Measurements from ENCODE around the gene EBF3.

EBF3 gene

GRCh38 chr10:129959544-129960480 is 4.3 kb downstream of the EBF3 start:
- no peak for DNase-seq

GRCh38 chr10:129958629-129959543 is 5.2 kb downstream of the EBF3 start:
- DNase-seq = no peak

DNA sequence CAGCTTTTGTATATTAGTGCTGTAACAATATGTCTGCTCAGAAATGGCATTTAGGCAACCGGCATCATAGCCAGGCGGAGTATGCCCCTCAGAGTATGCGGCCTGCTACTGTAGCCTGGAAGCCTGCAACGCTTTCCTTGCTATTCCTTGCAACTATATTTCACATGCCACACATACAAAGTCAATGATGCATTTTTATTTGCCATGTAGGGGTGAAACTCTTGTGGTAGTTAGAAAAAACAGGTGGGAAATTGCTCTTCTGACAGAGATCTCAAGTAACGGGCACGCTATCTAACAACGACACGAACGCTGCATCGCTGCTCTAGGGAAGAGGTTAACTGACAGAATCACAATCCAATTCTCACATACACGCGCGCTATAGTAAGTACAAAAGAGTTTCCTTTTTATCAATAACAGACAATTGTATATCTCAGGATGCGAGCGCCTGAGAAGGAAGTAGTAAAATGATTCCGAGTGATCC is 5.9 kb downstream of the EBF3 start:
- DNase-seq = no peak

- DNase-seq = no peak
Measured at GRCh38 chr10:129956876-129957673, 7.0 kb downstream of the EBF3 start.

DNA sequence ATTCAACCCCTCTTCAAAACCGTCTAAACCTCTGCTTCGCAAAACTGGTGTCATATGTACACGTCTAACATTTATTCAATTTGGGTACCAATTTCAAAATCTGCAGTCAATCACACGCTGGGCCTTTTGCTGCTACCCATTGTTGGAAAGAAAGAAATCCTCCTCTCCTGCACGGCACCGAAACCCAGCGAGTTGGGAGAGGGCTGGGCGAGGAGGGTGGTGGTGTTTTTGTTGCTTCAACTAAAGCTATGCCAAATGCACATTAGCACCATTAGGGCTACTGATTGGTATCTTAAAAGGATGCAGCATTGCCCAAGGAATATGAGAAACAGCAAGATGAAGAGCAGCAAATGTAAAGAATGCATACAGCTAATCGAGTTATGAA is 7.8 kb downstream of the EBF3 start:
- DNase-seq = no peak

GRCh38 chr10:129955601-129956285 is 8.3 kb downstream of the EBF3 start:
- no peak for DNase-seq

GRCh38 chr10:129954492-129955315 is 9.4 kb downstream of the EBF3 start:
- no peak for DNase-seq

GRCh38 chr10:129953119-129954051 is 10.7 kb downstream of the EBF3 start:
- no peak for DNase-seq

- no peak for DNase-seq
Measured at GRCh38 chr10:129952378-129953118, 11.5 kb downstream of the EBF3 start.

GRCh38 chr10:129951970-129952265 is 12.2 kb downstream of the EBF3 start:
- DNase-seq = no peak

GRCh38 chr10:129951101-129951969 is 12.7 kb downstream of the EBF3 start:
- no peak for DNase-seq

- no peak for DNase-seq
Measured at GRCh38 chr10:129950676-129951075, 13.4 kb downstream of the EBF3 start.

DNA sequence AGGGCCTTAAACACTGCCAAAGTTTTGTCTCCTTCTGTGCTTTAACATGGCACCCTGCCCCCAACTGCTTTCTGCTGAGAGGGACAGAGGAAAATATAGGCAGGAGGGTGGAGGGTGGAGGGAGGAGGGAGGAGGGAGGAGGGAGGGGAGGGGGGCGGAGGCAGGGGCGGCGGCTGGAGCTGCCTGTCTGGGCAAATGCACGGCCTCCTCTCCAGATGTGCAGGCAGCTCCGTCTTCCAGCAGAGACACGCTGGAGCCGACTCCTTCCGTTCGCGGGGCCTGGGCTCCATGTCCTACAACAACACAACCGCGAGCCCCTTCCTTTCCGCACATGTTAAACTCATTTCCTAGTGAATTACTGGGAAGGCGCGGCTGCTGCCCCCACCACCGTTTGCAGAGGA is 14.2 kb downstream of the EBF3 start:
- no peak for DNase-seq

DNA sequence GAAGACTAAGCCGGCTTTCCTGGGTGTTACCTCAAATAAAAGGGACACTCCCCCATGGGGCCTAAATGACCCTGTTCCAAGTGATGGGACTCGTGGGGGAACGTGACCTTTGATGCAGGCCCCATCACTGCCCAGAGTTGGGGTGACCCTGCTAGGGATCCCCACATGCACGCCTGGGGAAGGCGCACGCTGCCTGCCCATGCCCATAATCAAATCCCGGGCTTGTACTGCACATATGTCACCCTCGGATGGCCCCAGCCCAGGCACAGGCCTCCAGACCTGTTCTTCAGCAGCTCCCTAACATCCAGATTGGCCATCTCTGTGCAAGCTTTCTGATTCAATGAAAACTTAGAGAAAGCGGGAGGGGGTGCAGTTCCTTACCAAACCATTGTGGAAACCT is 14.7 kb downstream of the EBF3 start:
- DNase-seq = no peak

- no peak for DNase-seq
Measured at GRCh38 chr10:129946859-129947258, 17.2 kb downstream of the EBF3 start.

DNA sequence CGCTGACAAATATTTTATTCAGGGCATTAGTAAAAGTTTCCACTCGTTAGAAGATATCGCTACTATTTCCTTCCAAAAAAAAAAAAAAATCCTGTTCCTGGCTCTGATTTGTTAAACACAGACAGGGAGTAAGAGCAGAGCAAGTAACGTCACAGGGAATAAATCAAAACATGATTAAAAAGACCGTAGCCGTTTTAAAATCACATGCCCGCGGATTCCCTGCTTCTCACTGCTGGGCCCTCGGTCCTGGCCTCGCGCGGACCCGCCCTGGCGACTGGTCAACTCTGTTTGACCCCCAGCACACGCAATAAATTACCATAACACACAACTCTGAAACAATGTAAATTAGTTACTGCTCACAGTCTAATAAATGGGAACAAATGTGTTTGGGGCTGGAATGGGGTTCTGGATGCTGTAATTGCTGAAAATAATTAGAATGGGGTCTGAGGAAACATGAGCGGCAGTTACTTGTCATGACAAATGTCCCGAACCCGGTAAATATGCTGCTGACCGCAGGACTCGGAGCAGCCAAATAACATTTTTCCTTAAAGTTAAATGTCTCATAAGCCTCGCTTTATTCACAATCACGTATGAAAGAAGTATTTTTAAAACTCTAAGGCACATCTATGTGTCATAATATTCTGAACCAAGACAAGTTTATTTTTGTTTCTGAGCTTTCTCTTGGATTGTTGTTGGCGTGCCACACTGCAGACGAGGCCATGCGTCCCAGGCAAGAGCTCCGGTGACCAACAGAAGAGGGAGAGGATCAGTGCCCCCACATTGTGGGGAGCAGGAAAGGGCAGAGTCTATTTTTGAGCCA is 17.9 kb downstream of the EBF3 start:
- no peak for DNase-seq

- no peak for DNase-seq
Measured at GRCh38 chr10:129945526-129945925, 18.5 kb downstream of the EBF3 start.

DNA sequence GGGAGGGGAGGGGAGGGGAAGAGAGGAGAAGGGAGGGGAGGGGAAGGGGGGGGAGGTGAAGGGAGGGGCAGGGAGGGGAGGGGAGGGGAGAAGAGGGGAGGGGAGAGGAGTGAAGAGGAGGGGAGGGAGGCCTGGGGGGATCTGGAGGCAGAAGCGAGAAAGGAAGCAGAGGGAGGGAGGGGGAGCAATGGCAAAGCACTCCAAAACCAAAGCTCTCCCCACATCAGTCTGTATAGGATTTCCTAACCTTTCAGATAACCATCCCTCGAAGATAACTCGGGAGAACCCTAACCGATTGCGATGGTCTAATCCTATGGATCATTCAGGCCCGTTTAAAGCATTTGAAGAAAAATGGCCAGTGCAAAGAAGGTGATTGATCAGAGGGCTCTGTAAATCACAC is 19.0 kb downstream of the EBF3 start:
- DNase-seq = no peak

Measured in CD4-positive, alpha-beta T cell treated with Interleukin-17A for 1 hour (primary cell).